Thymus (tissue), 11 donors: ENCODE measurements around the gene RING1. TPM values are rescaled to one million over a fixed set of nuclear protein-coding genes. Genes with fewer than 3 reads are reported as not detected.
"Not testable (repeated sequence)": the region's sequence is repeated elsewhere in the genome, so short reads cannot be mapped to it uniquely, and the experiment has no call there.

Experiments used
- DNase-seq, 9 donors: peaks; one replicate each; pipeline ENCODE4 v3.0.0-alpha.2; 2013; ENCODE audit warnings: low spot score in 9 of 9, low read depth in 6 of 9, missing footprints in 1 of 9
- H3K27ac ChIP-seq, 2 donors: one replicate each; pipeline ENCODE4 v1.5.1; 2013; ENCODE audit warnings: control low read depth in 1 of 2, low read depth in 1 of 2, low read length in 1 of 2, mild to moderate bottlenecking in 1 of 2, moderate library complexity in 1 of 2
- H3K27me3 ChIP-seq, 2 donors: one replicate each; pipeline ENCODE4 v1.5.1; 2013; ENCODE audit warnings: low read length in 1 of 2; ENCODE audit not compliant: control insufficient read depth in 2 of 2, insufficient read depth in 1 of 2
- H3K36me3 ChIP-seq, 2 donors: one replicate each; pipeline ENCODE4 v1.5.1; 2013; ENCODE audit warnings: low read length in 1 of 2, mild to moderate bottlenecking in 1 of 2, moderate library complexity in 1 of 2; ENCODE audit not compliant: control insufficient read depth in 2 of 2, insufficient read depth in 2 of 2
- H3K4me1 ChIP-seq, 2 donors: one replicate each; pipeline ENCODE4 v1.5.1; 2013; ENCODE audit warnings: low read length in 2 of 2; ENCODE audit not compliant: control insufficient read depth in 2 of 2, insufficient read depth in 2 of 2
- H3K4me3 ChIP-seq, 2 donors: one replicate each; pipeline ENCODE4 v1.5.1; 2013; ENCODE audit warnings: low read length in 2 of 2, control low read depth in 1 of 2, mild to moderate bottlenecking in 1 of 2
- H3K9me3 ChIP-seq, 2 donors: one replicate each; pipeline ENCODE4 v1.5.1; 2013; ENCODE audit warnings: low read length in 1 of 2, mild to moderate bottlenecking in 1 of 2; ENCODE audit not compliant: control insufficient read depth in 2 of 2, insufficient read depth in 1 of 2
- WGBS: extraction: QIAGEN DNeasy Blood & Tissue Kit; methylation state at CpG from one replicate; pipeline ENCODE4 v1.1.7; 2013; 5-methylcytosine and 5-hydroxymethylcytosine counted together
- polyA plus RNA-seq: library from polyadenylated mRNA; stranded (reverse); fragments of 200-250 nt; gene quantifications from one replicate; pipeline ENCODE4 v1.2.3, GENCODE V29; 2013
- total RNA-seq: library from RNA; stranded (reverse); fragments of 120-200 nt; gene quantifications from one replicate; pipeline ENCODE4 v1.2.4, GENCODE V29; 2013
- donor health status: healthy.

The RING1 gene
- total and polyA plus RNA-seq, 2 donors, result 35.0 to 62.6 TPM

GRCh38 chr6:33216117-33216649 lies 7.9 kb downstream of the RING1 start:
- peaks cover 4 to 13% of the 10 kb centered on the region in 2 donors for H3K36me3 ChIP-seq
- peaks cover 8 to 48% of the 10 kb centered on the region in 2 donors for H3K27me3 ChIP-seq
- H3K4me1 ChIP-seq, result peaks cover 11 to 31% of the 10 kb centered on the region in 2 donors
- no peak overlapping the region for H3K4me3 ChIP-seq
- no peaks in the 10 kb centered on the region for H3K9me3 ChIP-seq
- 89% methylated on average over 4 of the region's 4 CpGs for WGBS
- no peak overlapping the region for H3K27ac ChIP-seq
- DNase-seq, result no peak

GRCh38 chr6:33217246-33217645 lies 8.9 kb downstream of the RING1 start:
- H3K36me3 ChIP-seq, result peaks cover 0 to 2% of the 10 kb centered on the region in 2 donors
- H3K9me3 ChIP-seq, result no peaks in the 10 kb centered on the region
- H3K27ac ChIP-seq, result no peak overlapping the region
- H3K4me3 ChIP-seq, result no peak overlapping the region
- WGBS, result 96% methylated on average over 6 of the region's 6 CpGs
- H3K27me3 ChIP-seq, result peaks cover 6 to 43% of the 10 kb centered on the region in 2 donors
- DNase-seq, result no peak
- H3K4me1 ChIP-seq, result peaks cover 11 to 29% of the 10 kb centered on the region in 2 donors

- H3K27me3 ChIP-seq, result peaks cover 4 to 41% of the 10 kb centered on the region in 2 donors
- H3K4me1 ChIP-seq, result peaks cover 11 to 25% of the 10 kb centered on the region in 2 donors
- no peaks in the 10 kb centered on the region for H3K36me3 ChIP-seq
- DNase-seq, result no peak
- 87% methylated on average over 3 of the region's 3 CpGs for WGBS
- H3K4me3 ChIP-seq, result no peak overlapping the region
- no peak overlapping the region for H3K27ac ChIP-seq
- no peaks in the 10 kb centered on the region for H3K9me3 ChIP-seq
These were observed 9.4 kb downstream of the RING1 start for GRCh38 chr6:33217681-33218080.

GRCh38 chr6:33226503-33227120 lies 18.3 kb downstream of the RING1 start:
- not testable (repeated sequence) for DNase-seq, H3K9me3 ChIP-seq, H3K4me3 ChIP-seq, H3K4me1 ChIP-seq, H3K27ac ChIP-seq, H3K36me3 ChIP-seq
- 59% methylated on average over 14 of the region's 14 CpGs for WGBS
- H3K27me3 ChIP-seq, result peaks cover 0 to 26% of the 10 kb centered on the region in 2 donors

- Histone ChIP-seq H3K4me1 (no peaks in the 10 kb centered on the region), H3K27ac (no peak overlapping the region), H3K9me3 (no peaks in the 10 kb centered on the region), H3K4me3 (no peak overlapping the region), H3K27me3 (peaks cover 0 to 27% of the 10 kb centered on the region in 2 donors), H3K36me3 (no peaks in the 10 kb centered on the region)
- 65% methylated on average over 6 of the region's 6 CpGs for WGBS
- no peak for DNase-seq
These were observed 26.9 kb downstream of the RING1 start for GRCh38 chr6:33235221-33235634.

GRCh38 chr6:33236328-33236727 lies 28.0 kb downstream of the RING1 start:
- Histone ChIP-seq H3K4me3 (no peak overlapping the region), H3K36me3 (no peaks in the 10 kb centered on the region), H3K9me3 (no peaks in the 10 kb centered on the region), H3K27me3 (peaks cover 0 to 28% of the 10 kb centered on the region in 2 donors), H3K4me1 (no peaks in the 10 kb centered on the region), H3K27ac (no peak overlapping the region)
- no peak for DNase-seq

- Histone ChIP-seq H3K4me1 (no peaks in the 10 kb centered on the region), H3K9me3 (no peaks in the 10 kb centered on the region), H3K4me3 (no peak overlapping the region), H3K27me3 (peaks cover 0 to 28% of the 10 kb centered on the region in 2 donors), H3K36me3 (no peaks in the 10 kb centered on the region), H3K27ac (no peak overlapping the region)
- WGBS, result 97% methylated on average over 6 of the region's 6 CpGs
- no peak for DNase-seq
These were observed 28.6 kb downstream of the RING1 start for GRCh38 chr6:33236852-33237251.

- H3K9me3 ChIP-seq, result no peaks in the 10 kb centered on the region
- 96% methylated on average over 2 of the region's 2 CpGs for WGBS
- DNase-seq, result no peak
These were observed 29.4 kb downstream of the RING1 start for GRCh38 chr6:33237741-33238140.

GRCh38 chr6:33241968-33242367 lies 33.7 kb downstream of the RING1 start:
- Histone ChIP-seq H3K27ac (no peak overlapping the region), H3K27me3 (peaks cover 2 to 33% of the 10 kb centered on the region in 2 donors), H3K4me3 (no peak overlapping the region), H3K9me3 (no peaks in the 10 kb centered on the region), H3K36me3 (no peaks in the 10 kb centered on the region), H3K4me1 (no peaks in the 10 kb centered on the region)
- WGBS, result 71% methylated on average over 3 of the region's 3 CpGs
- DNase-seq, result no peak

More at GRCh38 chr6:33237741-33238140, 29.4 kb downstream of the RING1 start:
- Histone ChIP-seq H3K4me1 (no peaks in the 10 kb centered on the region), H3K4me3 (no peak overlapping the region), H3K27me3 (peaks cover 0 to 27% of the 10 kb centered on the region in 2 donors), H3K27ac (no peak overlapping the region), H3K36me3 (no peaks in the 10 kb centered on the region)
